ENCODE results near the gene ZNF598.
A peak's percentile ranks its signal among the peaks of the same experiment; 100 is the strongest.

ZNF598 gene

GRCh38 chr16:1980770-1981087 lies 28.9 kb downstream of the ZNF598 start:
- Mint-ChIP-seq H3K4me1 (ENCODE audit: low read depth in 2 of 2) (peaks cover 4 to 14% of the 10 kb centered on the region in 2 donors), H3K36me3 (ENCODE audit: insufficient read depth) (peaks cover 23% of the 10 kb centered on the region), H3K27me3 (peaks cover 0 to 34% of the 10 kb centered on the region in 2 donors), H3K4me3 (no peak overlapping the region), H3K27ac (peak overlapping the region in 1 of 2 donors; percentile 12), H3K9me3 (no peaks in the 10 kb centered on the region)
- ATAC-seq (replicated peaks) (no peak), DNase-seq (no peak)

DNA sequence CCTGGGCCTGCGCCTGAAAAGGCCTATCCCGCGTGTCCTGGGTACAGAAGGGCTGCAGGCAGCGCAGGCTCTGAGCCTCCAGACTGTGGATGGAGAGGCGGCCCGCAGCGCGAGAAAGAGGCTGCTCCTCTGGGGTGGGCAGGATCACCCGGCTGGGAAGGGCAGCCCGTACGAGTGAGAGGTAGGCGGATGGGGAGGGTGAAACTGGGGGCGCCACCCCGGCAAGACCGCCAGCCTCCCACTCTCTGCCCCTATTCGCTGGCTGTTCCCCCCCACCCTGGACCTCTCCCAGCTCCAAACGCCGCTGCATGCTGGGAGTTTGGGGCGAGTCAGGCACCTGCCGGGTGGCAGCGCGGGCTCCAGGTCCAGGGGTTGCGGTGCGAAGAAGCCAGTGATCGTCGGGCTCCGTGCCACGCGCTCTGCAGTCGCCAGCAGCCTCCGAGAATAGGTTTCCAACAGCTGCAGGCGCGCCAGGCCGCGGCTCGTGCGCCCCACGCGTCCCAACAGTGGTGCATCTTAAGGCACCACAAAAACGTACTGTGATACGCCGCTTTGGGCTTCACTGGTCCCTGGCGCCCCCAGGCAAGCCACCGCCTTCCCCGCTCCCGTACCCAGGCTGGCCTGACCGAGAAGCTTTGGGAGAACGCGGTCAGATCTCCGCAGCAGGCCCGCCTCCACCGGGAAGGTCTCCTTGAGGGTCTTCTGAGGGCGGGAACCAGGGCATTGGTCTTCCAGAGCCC lies 29.4 kb downstream of the ZNF598 start:
- ATAC-seq (replicated peaks) (no peak), DNase-seq (no peak)
- H3K27me3 Mint-ChIP-seq: peaks cover 0 to 34% of the 10 kb centered on the region in 2 donors
- H3K36me3 Mint-ChIP-seq (ENCODE audit: insufficient read depth): peaks cover 23% of the 10 kb centered on the region
- H3K9me3 Mint-ChIP-seq: no peaks in the 10 kb centered on the region
- no peak overlapping the region for H3K4me3 Mint-ChIP-seq
- H3K4me1 Mint-ChIP-seq (ENCODE audit: low read depth in 2 of 2): peaks cover 4 to 14% of the 10 kb centered on the region in 2 donors
- peak overlapping the region in 1 of 2 donors; percentile 12 for H3K27ac Mint-ChIP-seq

GRCh38 chr16:1979271-1980029 lies 30.2 kb downstream of the ZNF598 start:
- H3K4me1 Mint-ChIP-seq (ENCODE audit: low read depth in 2 of 2): peaks cover 0 to 11% of the 10 kb centered on the region in 2 donors
- H3K36me3 Mint-ChIP-seq (ENCODE audit: insufficient read depth): peaks cover 29% of the 10 kb centered on the region
- no peak for ATAC-seq (replicated peaks)

DNA sequence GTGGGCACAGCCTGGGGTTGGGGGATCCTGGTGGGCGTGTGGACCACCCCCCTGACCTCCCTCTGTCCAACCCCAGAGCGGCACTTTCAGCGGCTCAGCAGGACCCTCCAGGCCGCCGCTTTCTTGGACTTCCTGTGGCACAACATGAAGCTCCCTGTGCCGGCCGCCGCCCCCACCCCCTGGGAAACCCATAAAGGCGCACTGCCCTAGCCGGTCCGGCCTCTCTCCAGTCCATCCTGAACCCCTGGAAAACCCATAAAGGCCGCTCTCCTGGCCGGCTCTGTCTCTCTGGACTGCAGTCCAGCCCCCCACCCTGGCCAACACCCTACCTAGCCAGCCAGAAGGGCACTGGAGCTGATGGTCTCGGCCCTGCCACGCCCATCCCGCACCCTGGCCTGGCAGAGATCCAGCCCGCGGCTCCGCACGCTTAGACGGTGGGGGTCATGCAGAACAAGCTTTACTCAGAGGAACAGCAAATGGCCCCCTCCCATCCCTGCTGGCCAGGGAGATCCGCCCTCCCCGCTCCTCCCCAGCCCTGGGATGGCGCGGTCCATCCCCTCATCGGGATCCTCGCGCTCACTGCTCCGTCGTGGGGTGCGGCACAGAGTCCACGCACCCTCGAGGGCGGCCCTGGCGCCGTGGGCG lies 31.0 kb downstream of the ZNF598 start:
- H3K36me3 Mint-ChIP-seq (ENCODE audit: insufficient read depth): peaks cover 27% of the 10 kb centered on the region
- no peak for ATAC-seq (replicated peaks)
- peaks cover 0 to 11% of the 10 kb centered on the region in 2 donors for H3K4me1 Mint-ChIP-seq (ENCODE audit: low read depth in 2 of 2)
- H3K27me3 Mint-ChIP-seq: peaks cover 0 to 34% of the 10 kb centered on the region in 2 donors
- no peaks in the 10 kb centered on the region for H3K9me3 Mint-ChIP-seq
- DNase-seq: no peak
- no peak overlapping the region for H3K27ac Mint-ChIP-seq
- H3K4me3 Mint-ChIP-seq: no peak overlapping the region

More at GRCh38 chr16:1979271-1980029, 30.2 kb downstream of the ZNF598 start:
- no peaks in the 10 kb centered on the region for H3K9me3 Mint-ChIP-seq
- no peak overlapping the region for H3K27ac Mint-ChIP-seq
- peaks cover 0 to 34% of the 10 kb centered on the region in 2 donors for H3K27me3 Mint-ChIP-seq
- H3K4me3 Mint-ChIP-seq: no peak overlapping the region
- DNase-seq: no peak

GRCh38 chr16:1977875-1978268 lies 31.7 kb downstream of the ZNF598 start:
- H3K36me3 Mint-ChIP-seq (ENCODE audit: insufficient read depth): peaks cover 27% of the 10 kb centered on the region
- ATAC-seq (replicated peaks): no peak
- no peak overlapping the region for H3K27ac Mint-ChIP-seq
- peaks cover 0 to 30% of the 10 kb centered on the region in 2 donors for H3K27me3 Mint-ChIP-seq
- no peak overlapping the region for H3K4me3 Mint-ChIP-seq
- H3K4me1 Mint-ChIP-seq (ENCODE audit: low read depth in 2 of 2): peaks cover 2 to 8% of the 10 kb centered on the region in 2 donors
- no peak for DNase-seq
- H3K9me3 Mint-ChIP-seq: no peaks in the 10 kb centered on the region

DNA sequence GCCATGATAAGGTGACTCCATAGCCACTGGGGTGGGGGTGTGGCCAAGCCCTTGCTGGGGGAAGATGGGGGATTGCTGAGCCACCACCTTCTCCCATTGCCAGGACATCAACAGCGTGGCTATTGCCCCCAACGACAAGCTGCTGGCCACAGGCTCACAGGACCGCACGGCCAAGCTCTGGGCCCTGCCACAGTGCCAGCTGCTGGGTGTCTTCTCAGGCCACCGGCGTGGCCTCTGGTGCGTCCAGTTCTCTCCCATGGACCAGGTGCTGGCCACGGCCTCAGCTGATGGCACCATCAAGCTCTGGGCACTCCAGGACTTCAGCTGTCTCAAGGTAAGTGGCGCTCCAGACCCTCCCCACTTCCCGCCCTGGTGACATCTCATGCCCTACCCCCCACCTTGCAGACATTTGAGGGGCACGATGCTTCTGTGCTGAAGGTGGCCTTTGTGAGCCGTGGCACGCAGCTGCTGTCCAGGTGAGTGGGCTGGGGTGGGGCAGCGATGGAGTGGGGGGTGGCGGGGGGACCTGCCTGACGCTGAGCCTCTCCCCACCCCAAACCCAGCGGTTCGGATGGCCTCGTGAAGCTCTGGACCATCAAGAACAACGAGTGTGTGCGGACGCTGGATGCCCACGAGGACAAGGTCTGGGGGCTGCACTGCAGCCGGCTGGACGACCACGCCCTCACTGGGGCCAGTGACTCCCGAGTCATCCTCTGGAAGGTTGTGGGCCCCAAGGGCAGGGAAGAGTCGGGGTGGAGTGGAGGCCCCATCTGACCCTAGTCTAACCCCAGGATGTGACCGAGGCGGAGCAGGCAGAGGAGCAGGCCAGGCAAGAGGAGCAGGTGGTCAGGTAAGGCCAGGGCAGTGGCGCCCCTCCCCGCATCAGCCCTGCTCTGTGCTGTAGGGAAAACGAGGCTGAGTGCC lies 32.4 kb downstream of the ZNF598 start:
- peaks cover 0 to 23% of the 10 kb centered on the region in 2 donors for H3K27me3 Mint-ChIP-seq
- ATAC-seq (replicated peaks): no peak
- no peak overlapping the region for H3K4me3 Mint-ChIP-seq
- no peak for DNase-seq
- H3K4me1 Mint-ChIP-seq (ENCODE audit: low read depth in 2 of 2): peaks cover 5 to 10% of the 10 kb centered on the region in 2 donors
- H3K36me3 Mint-ChIP-seq (ENCODE audit: insufficient read depth): peaks cover 27% of the 10 kb centered on the region
- no peak overlapping the region for H3K27ac Mint-ChIP-seq
- no peaks in the 10 kb centered on the region for H3K9me3 Mint-ChIP-seq

- Mint-ChIP-seq H3K9me3 (no peaks in the 10 kb centered on the region), H3K36me3 (ENCODE audit: insufficient read depth) (peaks cover 30% of the 10 kb centered on the region), H3K27ac (no peak overlapping the region), H3K4me1 (ENCODE audit: low read depth in 2 of 2) (peaks cover 15 to 19% of the 10 kb centered on the region in 2 donors), H3K27me3 (peaks cover 0 to 12% of the 10 kb centered on the region in 2 donors), H3K4me3 (no peak overlapping the region)
- DNase-seq: no peak
- no peak for ATAC-seq (replicated peaks)
These were observed 33.5 kb downstream of the ZNF598 start for GRCh38 chr16:1976216-1976520.

DNA sequence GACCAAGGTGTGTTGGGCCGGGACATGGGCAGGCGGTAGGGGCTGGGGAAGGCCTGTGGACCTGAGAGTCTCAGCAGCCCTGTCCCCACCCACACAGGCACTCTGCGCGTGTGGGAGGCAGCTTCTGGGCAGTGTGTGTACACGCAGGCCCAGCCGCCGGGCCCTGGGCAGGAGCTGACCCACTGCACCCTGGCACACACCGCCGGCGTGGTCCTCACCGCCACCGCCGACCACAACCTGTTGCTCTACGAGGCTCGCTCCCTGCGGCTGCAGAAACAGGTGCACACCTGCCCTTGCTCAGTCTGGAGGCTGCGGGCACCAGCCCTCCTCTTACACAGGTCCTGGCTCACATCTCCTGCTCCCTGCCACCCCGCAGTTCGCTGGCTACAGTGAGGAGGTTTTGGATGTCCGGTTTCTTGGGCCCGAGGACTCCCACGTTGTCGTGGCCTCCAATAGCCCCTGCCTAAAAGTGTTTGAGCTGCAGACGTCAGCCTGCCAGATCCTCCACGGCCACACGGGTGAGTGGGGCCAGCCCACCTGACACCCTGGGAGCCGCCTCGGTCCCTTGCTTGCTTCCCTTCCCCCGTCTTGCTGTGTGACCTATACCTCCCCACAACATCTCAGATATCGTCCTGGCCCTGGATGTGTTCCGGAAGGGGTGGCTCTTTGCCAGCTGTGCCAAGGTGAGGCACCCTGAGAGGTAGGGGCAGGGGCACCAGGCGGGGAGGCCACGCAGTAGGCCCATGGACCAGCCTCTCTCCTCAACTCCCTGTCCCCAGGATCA lies 34.0 kb downstream of the ZNF598 start:
- Mint-ChIP-seq H3K27me3 (peaks cover 0 to 7% of the 10 kb centered on the region in 2 donors), H3K4me1 (ENCODE audit: low read depth in 2 of 2) (peaks cover 19 to 20% of the 10 kb centered on the region in 2 donors), H3K27ac (no peak overlapping the region), H3K4me3 (no peak overlapping the region), H3K9me3 (no peaks in the 10 kb centered on the region), H3K36me3 (ENCODE audit: insufficient read depth) (peaks cover 30% of the 10 kb centered on the region)
- ATAC-seq (replicated peaks): no peak
- DNase-seq: no peak

GRCh38 chr16:1974157-1975070 lies 35.2 kb downstream of the ZNF598 start:
- H3K9me3 Mint-ChIP-seq: no peaks in the 10 kb centered on the region
- H3K4me3 Mint-ChIP-seq: peak overlapping the region; percentile 23 to 40
- H3K27ac Mint-ChIP-seq: no peak overlapping the region
- peaks cover 29% of the 10 kb centered on the region for H3K36me3 Mint-ChIP-seq (ENCODE audit: insufficient read depth)
- no peaks in the 10 kb centered on the region for H3K27me3 Mint-ChIP-seq
- ATAC-seq (replicated peaks) (no peak), DNase-seq (no peak)
- peaks cover 19 to 20% of the 10 kb centered on the region in 2 donors for H3K4me1 Mint-ChIP-seq (ENCODE audit: low read depth in 2 of 2)

DNA sequence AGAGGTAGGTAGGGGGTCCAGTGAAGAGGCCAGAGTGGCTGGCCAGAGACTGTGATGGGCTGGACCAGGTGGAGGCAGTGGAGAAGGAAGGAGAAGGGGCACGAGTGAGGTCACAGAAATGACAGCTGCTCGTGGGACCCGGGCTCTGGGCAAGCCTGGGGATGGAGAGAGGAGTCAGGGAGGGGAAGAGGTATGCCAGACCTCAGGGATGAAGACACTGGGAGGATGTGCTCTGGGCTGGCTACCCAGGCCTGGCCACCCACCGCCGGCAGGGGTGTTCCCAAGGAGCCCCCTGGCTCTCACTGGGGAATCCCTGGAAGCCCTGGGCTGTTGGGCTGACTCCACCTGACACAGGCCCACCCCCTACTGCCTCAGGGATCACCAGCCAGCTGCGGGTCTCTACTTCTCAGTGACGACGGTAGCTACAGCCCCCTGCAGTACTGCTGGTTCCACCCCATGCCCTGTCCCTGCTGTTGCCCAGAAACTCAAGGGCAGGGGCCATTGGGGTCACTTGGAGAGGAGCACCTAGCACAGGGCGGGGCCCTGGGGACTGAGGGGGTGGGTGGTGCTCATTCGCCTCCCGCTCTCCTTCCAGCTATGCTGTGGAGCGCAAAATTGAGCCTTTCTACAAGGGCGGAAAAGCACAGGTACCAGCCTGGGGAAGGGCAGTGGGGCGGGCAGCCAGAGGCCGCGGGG lies 36.0 kb downstream of the ZNF598 start:
- no peaks in the 10 kb centered on the region for H3K9me3 Mint-ChIP-seq
- peak overlapping the region; percentile 4 to 98 for H3K4me3 Mint-ChIP-seq
- no peaks in the 10 kb centered on the region for H3K27me3 Mint-ChIP-seq
- DNase-seq: no peak
- H3K36me3 Mint-ChIP-seq (ENCODE audit: insufficient read depth): peaks cover 28% of the 10 kb centered on the region
- H3K27ac Mint-ChIP-seq: peak overlapping the region in 1 of 2 donors; percentile 98
- peaks cover 19 to 20% of the 10 kb centered on the region in 2 donors for H3K4me1 Mint-ChIP-seq (ENCODE audit: low read depth in 2 of 2)
- no peak for ATAC-seq (replicated peaks)

DNA sequence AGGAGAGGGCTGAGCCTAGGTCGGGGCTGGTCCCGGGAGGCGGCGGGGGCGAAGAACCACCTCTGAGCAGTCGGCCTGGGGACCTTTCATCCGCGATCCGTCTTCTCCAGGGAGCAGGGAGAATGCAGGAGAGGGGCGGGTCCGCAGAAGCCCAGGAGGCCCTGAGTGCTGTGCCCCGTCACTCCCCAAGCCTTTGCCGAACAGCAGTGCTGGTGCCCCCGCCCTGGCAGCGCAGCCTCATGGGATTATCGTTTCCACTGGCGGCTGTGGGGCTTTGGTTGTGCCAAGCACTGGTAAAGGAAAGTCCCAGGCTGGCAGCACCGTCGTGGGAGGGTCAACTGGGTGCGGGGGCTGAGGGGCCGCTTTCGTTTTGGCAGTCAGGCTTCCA lies 37.1 kb downstream of the ZNF598 start:
- peaks cover 19 to 20% of the 10 kb centered on the region in 2 donors for H3K4me1 Mint-ChIP-seq (ENCODE audit: low read depth in 2 of 2)
- H3K27ac Mint-ChIP-seq: peak overlapping the region; percentile 98
- H3K9me3 Mint-ChIP-seq: no peaks in the 10 kb centered on the region
- peaks cover 26% of the 10 kb centered on the region for H3K36me3 Mint-ChIP-seq (ENCODE audit: insufficient read depth)
- no peaks in the 10 kb centered on the region for H3K27me3 Mint-ChIP-seq
- H3K4me3 Mint-ChIP-seq: peak overlapping the region; percentile 98
- DNase-seq (no peak), ATAC-seq (replicated peaks) (no peak)

Measured in effector memory CD8-positive, alpha-beta T cell (primary cell).